K562 (cell line): Measurements from ENCODE around the gene SLC25A33. TPM values are rescaled to one million over a fixed set of nuclear protein-coding genes. Genes with fewer than 3 reads are reported as not detected.

Experiments
- ADNP ChIP-seq: fragments of 200-800 bp; sonication (Bioruptor generic); IDR thresholded peaks from 2 replicates; pipeline ENCODE4 v1.6.1; 2016; ENCODE audit warnings: missing genetic modification characterization, missing compliant biosample characterization
- CEBPB ChIP-seq: fragments of 450-650 bp; IDR thresholded peaks from 2 replicates; pipeline ENCODE4 v1.6.1; 2016; ENCODE audit warnings: missing genetic modification characterization, missing compliant biosample characterization
- CTBP1 ChIP-seq: fragments of 450-650 bp; IDR thresholded peaks from 2 replicates; pipeline ENCODE4 v1.6.1; 2016; ENCODE audit warnings: borderline replicate concordance
- CXXC5 ChIP-seq: fragments of 250-450 bp; sonication (Bioruptor Pico); IDR thresholded peaks from 2 replicates; pipeline ENCODE4 v1.8.0; 2022; ENCODE audit warnings: inconsistent platforms, mild to moderate bottlenecking, moderate library complexity
- EP300 ChIP-seq: IDR thresholded peaks from 2 replicates; pipeline ENCODE4 v1.6.1; 2012; ENCODE audit warnings: low read length, improper control_type of control experiment
- HNRNPLL ChIP-seq: fragments of 200-400 bp; formaldehyde crosslinking; IDR thresholded peaks from 2 replicates; pipeline ENCODE4 v1.6.1; 2017; ENCODE audit warnings: low read length, low read depth, mild to moderate bottlenecking; ENCODE audit not compliant: poor library complexity, severe bottlenecking
- KHSRP ChIP-seq: fragments of 450-650 bp; IDR thresholded peaks from 2 replicates; pipeline ENCODE4 v1.6.1; 2017
- MXI1 ChIP-seq: IDR thresholded peaks from 2 replicates; pipeline ENCODE4 v1.6.1; 2011; ENCODE audit warnings: low read depth, mild to moderate bottlenecking, improper control_type of control experiment, low read length
- NCOA1 ChIP-seq: fragments of 450-650 bp; IDR thresholded peaks from 2 replicates; pipeline ENCODE4 v1.6.1; 2016; ENCODE audit warnings: low read depth
- PTBP1 ChIP-seq: fragments of 200-400 bp; formaldehyde crosslinking; IDR thresholded peaks from 2 replicates; pipeline ENCODE4 v1.6.1; 2017; ENCODE audit warnings: low read depth, low read length
- RB1 ChIP-seq: fragments of 450-650 bp; IDR thresholded peaks from 2 replicates; pipeline ENCODE4 v1.6.1; 2017; ENCODE audit warnings: low read depth, mild to moderate bottlenecking
- ZC3H4 ChIP-seq: sonication (generic); formaldehyde crosslinking; IDR thresholded peaks from 2 replicates; pipeline ENCODE4 v1.9.0; 2021; ENCODE audit warnings: missing genetic modification reagents, borderline replicate concordance
- ZNF134 ChIP-seq: fragments of 250-450 bp; sonication (Bioruptor Pico); conservative IDR thresholded peaks from 2 replicates; pipeline ENCODE4 v1.4.0; 2020
- ZNF263 ChIP-seq: sonication (generic); formaldehyde crosslinking; IDR thresholded peaks from 2 replicates; pipeline ENCODE4 v1.8.0; 2022; ENCODE audit warnings: mild to moderate bottlenecking, missing genetic modification reagents, borderline replicate concordance
- ZNF551 ChIP-seq: fragments of 250-450 bp; sonication (Bioruptor Pico); IDR thresholded peaks from 2 replicates; pipeline ENCODE4 v1.5.0; 2021; ENCODE audit warnings: mild to moderate bottlenecking, moderate library complexity
- ZNF583 ChIP-seq: fragments of 250-450 bp; sonication (Bioruptor Pico); IDR thresholded peaks from 2 replicates; pipeline ENCODE4 v1.4.0; 2020
- polyA plus RNA-seq, 8 experiments: library from polyadenylated mRNA; depleted of rRNA in 4 of 8; stranded (reverse) in 5 of 8; unstranded in 3 of 8; fragments of >200 nt; fragmentation: Nextera tagmentation in 2 of 8; fragmentation: Illumina TruSeq in 1 of 8; extraction: Ambion mirVana in 2 of 8; extraction: Trizol in 1 of 8; gene quantifications; 2 replicates each; pipeline versions ENCODE4 v1.2.1 to v1.2.3, GENCODE V29; 2011 to 2014; ENCODE audit warnings: inconsistent platforms in 1 of 8, missing spikeins in 1 of 8
- total RNA-seq, 7 experiments: library from RNA; depleted of rRNA in 6 of 7; stranded (reverse); fragments of >200 nt in 6 of 7; fragmentation: Illumina TruSeq in 2 of 7; extraction: Trizol in 2 of 7; gene quantifications; 2 replicates each; pipeline versions ENCODE4 v1.2.1 to v1.2.3, GENCODE V29; 2011 to 2021; ENCODE audit warnings: low replicate concordance in 1 of 7
- TF ChIP-seq, protein P1 (sequence below): IDR thresholded peaks from 2 replicates; pipeline ENCODE4 v1.6.1; 2016; ENCODE audit warnings: missing genetic modification characterization, missing compliant biosample characterization
- TF ChIP-seq, protein P2 (sequence below): sonication (generic); formaldehyde crosslinking; IDR thresholded peaks from 2 replicates; pipeline ENCODE4 v1.8.1; 2022; ENCODE audit warnings: missing genetic modification reagents
- TF ChIP-seq, protein P3 (sequence below): sonication (generic); formaldehyde crosslinking; IDR thresholded peaks from 2 replicates; pipeline ENCODE4 v1.8.1; 2023; ENCODE audit warnings: mild to moderate bottlenecking, missing genetic modification reagents
- TF ChIP-seq, protein P4 (sequence below), 3 experiments: fragments of 200-800 bp in 1 of 3; fragments of 250-450 bp in 1 of 3; fragments of 450-650 bp in 1 of 3; sonication (Bioruptor Pico) in 1 of 3; sonication (Bioruptor generic) in 1 of 3; formaldehyde crosslinking in 1 of 3; IDR thresholded peaks; 2 replicates each; pipeline versions ENCODE4 v1.6.1 to v1.8.0; 2016 to 2022; ENCODE audit warnings: mild to moderate bottlenecking in 2 of 3, missing genetic modification characterization in 2 of 3, missing compliant biosample characterization in 1 of 3, moderate library complexity in 1 of 3

SLC25A33 gene
- total and polyA plus RNA-seq, 9 of the 15 experiments (the other 6 are each of a cell fraction or from before 2014, with no cell fraction given), result 3.2 to 23.5 (median 17.5) TPM

DNA sequence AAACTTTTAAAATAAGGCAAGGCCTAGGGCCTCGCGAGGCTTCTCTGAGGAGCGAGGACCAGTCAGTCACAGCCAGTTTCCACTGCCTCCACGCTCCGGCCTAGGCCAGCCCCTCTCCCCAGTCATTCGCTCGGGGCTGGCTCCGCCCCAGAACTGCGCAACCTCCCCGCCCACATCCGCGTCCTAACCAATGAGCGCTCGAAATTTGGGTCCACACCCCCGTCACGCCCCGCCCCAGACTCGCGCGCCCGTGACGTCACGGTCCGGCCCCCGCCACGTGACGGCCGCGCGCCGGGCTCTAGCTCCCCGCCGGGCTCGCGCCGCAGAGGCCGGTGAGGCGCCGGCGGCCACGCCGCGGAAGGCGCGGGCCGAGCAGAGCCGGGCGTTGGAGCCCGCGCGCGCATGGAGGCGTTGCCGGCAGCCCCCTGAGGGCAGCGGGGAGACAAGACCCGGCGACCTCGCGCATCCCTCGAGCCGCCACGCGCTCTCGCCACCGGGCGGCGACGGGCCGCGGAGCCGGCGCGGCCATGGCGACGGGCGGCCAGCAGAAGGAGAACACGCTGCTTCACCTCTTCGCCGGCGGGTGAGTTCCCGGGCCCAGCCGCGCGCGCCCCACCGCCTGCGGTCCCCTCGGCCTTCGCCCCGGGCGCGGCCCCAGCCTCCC lies at the start of gene SLC25A33 (continued):
- no peak for TF ChIP-seq ZNF551 (CRISPR knock-in tag)
- TF ChIP-seq KHSRP, result peak; percentile 84
- TF ChIP-seq, protein P1, sequence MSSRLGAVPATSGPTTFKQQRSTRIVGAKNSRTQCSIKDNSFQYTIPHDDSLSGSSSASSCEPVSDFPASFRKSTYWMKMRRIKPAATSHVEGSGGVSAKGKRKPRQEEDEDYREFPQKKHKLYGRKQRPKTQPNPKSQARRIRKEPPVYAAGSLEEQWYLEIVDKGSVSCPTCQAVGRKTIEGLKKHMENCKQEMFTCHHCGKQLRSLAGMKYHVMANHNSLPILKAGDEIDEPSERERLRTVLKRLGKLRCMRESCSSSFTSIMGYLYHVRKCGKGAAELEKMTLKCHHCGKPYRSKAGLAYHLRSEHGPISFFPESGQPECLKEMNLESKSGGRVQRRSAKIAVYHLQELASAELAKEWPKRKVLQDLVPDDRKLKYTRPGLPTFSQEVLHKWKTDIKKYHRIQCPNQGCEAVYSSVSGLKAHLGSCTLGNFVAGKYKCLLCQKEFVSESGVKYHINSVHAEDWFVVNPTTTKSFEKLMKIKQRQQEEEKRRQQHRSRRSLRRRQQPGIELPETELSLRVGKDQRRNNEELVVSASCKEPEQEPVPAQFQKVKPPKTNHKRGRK (tag), result no peak
- peak; percentile 71; the same call in 1 of the 2 replicates for TF ChIP-seq CTBP1
- TF ChIP-seq, protein P2, sequence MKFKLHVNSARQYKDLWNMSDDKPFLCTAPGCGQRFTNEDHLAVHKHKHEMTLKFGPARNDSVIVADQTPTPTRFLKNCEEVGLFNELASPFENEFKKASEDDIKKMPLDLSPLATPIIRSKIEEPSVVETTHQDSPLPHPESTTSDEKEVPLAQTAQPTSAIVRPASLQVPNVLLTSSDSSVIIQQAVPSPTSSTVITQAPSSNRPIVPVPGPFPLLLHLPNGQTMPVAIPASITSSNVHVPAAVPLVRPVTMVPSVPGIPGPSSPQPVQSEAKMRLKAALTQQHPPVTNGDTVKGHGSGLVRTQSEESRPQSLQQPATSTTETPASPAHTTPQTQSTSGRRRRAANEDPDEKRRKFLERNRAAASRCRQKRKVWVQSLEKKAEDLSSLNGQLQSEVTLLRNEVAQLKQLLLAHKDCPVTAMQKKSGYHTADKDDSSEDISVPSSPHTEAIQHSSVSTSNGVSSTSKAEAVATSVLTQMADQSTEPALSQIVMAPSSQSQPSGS, result peak; percentile 19; the same call in 1 of the 2 replicates
- no peak for TF ChIP-seq PTBP1
- TF ChIP-seq, protein P3, sequence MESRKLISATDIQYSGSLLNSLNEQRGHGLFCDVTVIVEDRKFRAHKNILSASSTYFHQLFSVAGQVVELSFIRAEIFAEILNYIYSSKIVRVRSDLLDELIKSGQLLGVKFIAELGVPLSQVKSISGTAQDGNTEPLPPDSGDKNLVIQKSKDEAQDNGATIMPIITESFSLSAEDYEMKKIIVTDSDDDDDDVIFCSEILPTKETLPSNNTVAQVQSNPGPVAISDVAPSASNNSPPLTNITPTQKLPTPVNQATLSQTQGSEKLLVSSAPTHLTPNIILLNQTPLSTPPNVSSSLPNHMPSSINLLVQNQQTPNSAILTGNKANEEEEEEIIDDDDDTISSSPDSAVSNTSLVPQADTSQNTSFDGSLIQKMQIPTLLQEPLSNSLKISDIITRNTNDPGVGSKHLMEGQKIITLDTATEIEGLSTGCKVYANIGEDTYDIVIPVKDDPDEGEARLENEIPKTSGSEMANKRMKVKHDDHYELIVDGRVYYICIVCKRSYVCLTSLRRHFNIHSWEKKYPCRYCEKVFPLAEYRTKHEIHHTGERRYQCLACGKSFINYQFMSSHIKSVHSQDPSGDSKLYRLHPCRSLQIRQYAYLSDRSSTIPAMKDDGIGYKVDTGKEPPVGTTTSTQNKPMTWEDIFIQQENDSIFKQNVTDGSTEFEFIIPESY (CRISPR knock-in tag), result 0 out of 2 replicates have a peak, but pooled peaks have one; percentile 35
- TF ChIP-seq ZC3H4 (CRISPR knock-in tag), result no peak
- TF ChIP-seq EP300, result peak; percentile 49
- TF ChIP-seq ADNP, result no peak
- TF ChIP-seq ZNF583, result peak; percentile 32; the same call in 1 of the 2 replicates
- peak; percentile 8; the same call in 1 of the 2 replicates for TF ChIP-seq ZNF263 (CRISPR knock-in tag)
- TF ChIP-seq NCOA1, result no peak
- TF ChIP-seq, protein P4, sequence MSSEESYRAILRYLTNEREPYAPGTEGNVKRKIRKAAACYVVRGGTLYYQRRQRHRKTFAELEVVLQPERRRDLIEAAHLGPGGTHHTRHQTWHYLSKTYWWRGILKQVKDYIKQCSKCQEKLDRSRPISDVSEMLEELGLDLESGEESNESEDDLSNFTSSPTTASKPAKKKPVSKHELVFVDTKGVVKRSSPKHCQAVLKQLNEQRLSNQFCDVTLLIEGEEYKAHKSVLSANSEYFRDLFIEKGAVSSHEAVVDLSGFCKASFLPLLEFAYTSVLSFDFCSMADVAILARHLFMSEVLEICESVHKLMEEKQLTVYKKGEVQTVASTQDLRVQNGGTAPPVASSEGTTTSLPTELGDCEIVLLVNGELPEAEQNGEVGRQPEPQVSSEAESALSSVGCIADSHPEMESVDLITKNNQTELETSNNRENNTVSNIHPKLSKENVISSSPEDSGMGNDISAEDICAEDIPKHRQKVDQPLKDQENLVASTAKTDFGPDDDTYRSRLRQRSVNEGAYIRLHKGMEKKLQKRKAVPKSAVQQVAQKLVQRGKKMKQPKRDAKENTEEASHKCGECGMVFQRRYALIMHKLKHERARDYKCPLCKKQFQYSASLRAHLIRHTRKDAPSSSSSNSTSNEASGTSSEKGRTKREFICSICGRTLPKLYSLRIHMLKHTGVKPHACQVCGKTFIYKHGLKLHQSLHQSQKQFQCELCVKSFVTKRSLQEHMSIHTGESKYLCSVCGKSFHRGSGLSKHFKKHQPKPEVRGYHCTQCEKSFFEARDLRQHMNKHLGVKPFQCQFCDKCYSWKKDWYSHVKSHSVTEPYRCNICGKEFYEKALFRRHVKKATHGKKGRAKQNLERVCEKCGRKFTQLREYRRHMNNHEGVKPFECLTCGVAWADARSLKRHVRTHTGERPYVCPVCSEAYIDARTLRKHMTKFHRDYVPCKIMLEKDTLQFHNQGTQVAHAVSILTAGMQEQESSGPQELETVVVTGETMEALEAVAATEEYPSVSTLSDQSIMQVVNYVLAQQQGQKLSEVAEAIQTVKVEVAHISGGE (CRISPR knock-in tag; IDR thresholded peaks at IDR 0.05), result peak in 2 of 3 experiments; percentile 31 to 51; a peak in 1 of 6 replicates
- TF ChIP-seq CEBPB, result peak; percentile 78
- peak; percentile 98 for TF ChIP-seq CXXC5
- TF ChIP-seq MXI1, result no peak
- 0 out of 2 replicates have a peak, but pooled peaks have one; percentile 12 for TF ChIP-seq ZNF134 (CRISPR knock-in tag)
- TF ChIP-seq RB1, result peak; percentile 91
- TF ChIP-seq HNRNPLL, result peak; percentile 53
